ENCODE measurements around the gene LYSMD4. TPM values are rescaled to one million over a fixed set of nuclear protein-coding genes. Genes with fewer than 3 reads are reported as not detected.
A peak's percentile ranks its signal among the peaks of the same experiment; 100 is the strongest.

Gene LYSMD4
- total RNA-seq, 1 donor from 2014 or later: 11.3 TPM

GRCh38 chr15:99708563-99708962 is 24.7 kb downstream of the LYSMD4 start:
- H3K9me3 Mint-ChIP-seq (ENCODE audit: unreplicated experiment): no peaks in the 10 kb centered on the region
- peak overlapping the region; percentile 27 for H3K4me3 Mint-ChIP-seq (ENCODE audit: unreplicated experiment)
- H3K36me3 Mint-ChIP-seq (ENCODE audit: unreplicated experiment): peaks cover 37% of the 10 kb centered on the region
- TF ChIP-seq, protein P1, sequence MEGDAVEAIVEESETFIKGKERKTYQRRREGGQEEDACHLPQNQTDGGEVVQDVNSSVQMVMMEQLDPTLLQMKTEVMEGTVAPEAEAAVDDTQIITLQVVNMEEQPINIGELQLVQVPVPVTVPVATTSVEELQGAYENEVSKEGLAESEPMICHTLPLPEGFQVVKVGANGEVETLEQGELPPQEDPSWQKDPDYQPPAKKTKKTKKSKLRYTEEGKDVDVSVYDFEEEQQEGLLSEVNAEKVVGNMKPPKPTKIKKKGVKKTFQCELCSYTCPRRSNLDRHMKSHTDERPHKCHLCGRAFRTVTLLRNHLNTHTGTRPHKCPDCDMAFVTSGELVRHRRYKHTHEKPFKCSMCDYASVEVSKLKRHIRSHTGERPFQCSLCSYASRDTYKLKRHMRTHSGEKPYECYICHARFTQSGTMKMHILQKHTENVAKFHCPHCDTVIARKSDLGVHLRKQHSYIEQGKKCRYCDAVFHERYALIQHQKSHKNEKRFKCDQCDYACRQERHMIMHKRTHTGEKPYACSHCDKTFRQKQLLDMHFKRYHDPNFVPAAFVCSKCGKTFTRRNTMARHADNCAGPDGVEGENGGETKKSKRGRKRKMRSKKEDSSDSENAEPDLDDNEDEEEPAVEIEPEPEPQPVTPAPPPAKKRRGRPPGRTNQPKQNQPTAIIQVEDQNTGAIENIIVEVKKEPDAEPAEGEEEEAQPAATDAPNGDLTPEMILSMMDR (IDR thresholded peaks at IDR 0.05): no peak
- peak overlapping the region; percentile 94 for H3K27ac Mint-ChIP-seq (ENCODE audit: unreplicated experiment)
- H3K4me1 Mint-ChIP-seq (ENCODE audit: unreplicated experiment): peaks cover 62% of the 10 kb centered on the region
- peak; percentile 88 for DNase-seq (ENCODE audit: extremely low spot score, unreplicated experiment)
- H3K27me3 Mint-ChIP-seq (ENCODE audit: unreplicated experiment): no peaks in the 10 kb centered on the region

DNA sequence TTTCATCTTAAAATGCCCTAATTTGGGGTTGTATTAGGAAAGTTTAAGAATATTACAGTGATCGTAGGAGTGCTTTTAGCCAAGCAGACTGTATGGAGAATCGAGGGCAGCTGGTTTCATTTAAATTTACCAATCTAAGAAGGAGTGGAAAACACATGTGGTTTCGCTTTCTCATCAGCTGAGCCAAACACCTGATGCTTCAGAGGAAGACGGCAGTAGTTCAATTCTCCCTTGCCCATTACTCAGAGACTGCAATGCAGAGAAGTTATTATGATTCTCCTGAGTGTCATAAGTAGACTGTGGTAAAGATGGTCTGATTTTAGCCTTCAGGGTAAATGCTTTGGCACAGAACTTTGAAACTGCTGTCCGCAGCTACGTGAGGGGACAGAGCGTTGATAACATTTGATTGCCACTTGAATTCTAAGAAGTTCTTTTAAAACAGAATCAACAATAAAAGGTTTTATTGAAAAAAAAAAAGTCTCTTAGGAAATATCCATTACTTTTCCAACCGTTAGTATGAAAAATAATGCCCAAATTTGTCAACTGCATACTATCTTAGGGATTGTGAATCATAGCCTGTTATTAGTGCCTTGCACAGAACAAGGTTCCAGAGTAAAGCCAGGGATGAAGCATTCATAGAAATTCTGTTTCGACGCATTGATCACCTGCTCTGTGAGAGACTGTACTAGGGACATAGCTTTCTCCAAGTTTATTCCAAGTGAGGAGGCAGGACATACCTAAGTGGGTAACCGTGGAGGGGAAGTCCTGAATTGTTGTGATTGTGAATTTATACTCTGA is 25.6 kb downstream of the LYSMD4 start:
- no peaks in the 10 kb centered on the region for H3K27me3 Mint-ChIP-seq (ENCODE audit: unreplicated experiment)
- peaks cover 71% of the 10 kb centered on the region for H3K4me1 Mint-ChIP-seq (ENCODE audit: unreplicated experiment)
- no peaks in the 10 kb centered on the region for H3K9me3 Mint-ChIP-seq (ENCODE audit: unreplicated experiment)
- peaks cover 32% of the 10 kb centered on the region for H3K36me3 Mint-ChIP-seq (ENCODE audit: unreplicated experiment)
- peak overlapping the region; percentile 76 for H3K27ac Mint-ChIP-seq (ENCODE audit: unreplicated experiment)
- DNase-seq (ENCODE audit: extremely low spot score, unreplicated experiment): no peak
- TF ChIP-seq, protein P1 (IDR thresholded peaks at IDR 0.05): no peak
- H3K4me3 Mint-ChIP-seq (ENCODE audit: unreplicated experiment): peak overlapping the region; percentile 15

GRCh38 chr15:99706557-99707303 is 26.5 kb downstream of the LYSMD4 start:
- no peak for DNase-seq (ENCODE audit: extremely low spot score, unreplicated experiment)
- H3K27ac Mint-ChIP-seq (ENCODE audit: unreplicated experiment): peak overlapping the region; percentile 76
- H3K4me3 Mint-ChIP-seq (ENCODE audit: unreplicated experiment): peak overlapping the region; percentile 15
- H3K9me3 Mint-ChIP-seq (ENCODE audit: unreplicated experiment): no peaks in the 10 kb centered on the region
- H3K27me3 Mint-ChIP-seq (ENCODE audit: unreplicated experiment): no peaks in the 10 kb centered on the region
- H3K36me3 Mint-ChIP-seq (ENCODE audit: unreplicated experiment): peaks cover 24% of the 10 kb centered on the region
- H3K4me1 Mint-ChIP-seq (ENCODE audit: unreplicated experiment): peaks cover 72% of the 10 kb centered on the region
- TF ChIP-seq, protein P1 (IDR thresholded peaks at IDR 0.05): no peak

DNA sequence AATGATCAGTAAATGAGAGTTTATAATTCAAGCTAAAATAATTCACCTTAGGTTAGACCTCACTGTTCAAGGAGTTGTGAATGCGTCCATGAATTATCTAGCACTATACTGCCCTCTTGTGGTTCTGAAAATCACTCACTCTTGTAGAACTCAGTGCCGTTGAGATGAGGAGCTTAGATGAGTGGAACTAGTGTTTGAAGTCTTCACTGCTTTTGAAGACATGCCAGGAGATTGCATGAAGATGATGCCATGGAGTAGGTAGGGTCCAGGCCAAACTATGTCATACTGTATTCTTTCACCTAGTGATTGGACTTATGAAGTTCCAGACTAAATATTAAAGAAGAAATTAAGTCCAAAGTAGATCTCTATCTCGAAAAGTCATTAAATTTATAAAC is 28.8 kb downstream of the LYSMD4 start:
- Mint-ChIP-seq H3K27ac (ENCODE audit: unreplicated experiment) (peak overlapping the region; percentile 92), H3K9me3 (ENCODE audit: unreplicated experiment) (no peaks in the 10 kb centered on the region), H3K4me1 (ENCODE audit: unreplicated experiment) (peaks cover 65% of the 10 kb centered on the region), H3K27me3 (ENCODE audit: unreplicated experiment) (no peaks in the 10 kb centered on the region), H3K4me3 (ENCODE audit: unreplicated experiment) (no peak overlapping the region), H3K36me3 (ENCODE audit: unreplicated experiment) (peaks cover 16% of the 10 kb centered on the region)
- TF ChIP-seq, protein P1 (IDR thresholded peaks at IDR 0.05): peak; percentile 76
- DNase-seq (ENCODE audit: extremely low spot score, unreplicated experiment): no peak
